Smooth muscle cell of the pulmonary artery (primary cell): ENCODE measurements around the gene IFI44L. TPM values are rescaled to one million over a fixed set of nuclear protein-coding genes. Genes with fewer than 3 reads are reported as not detected.

ENCODE experiments used
- total RNA-seq: library from RNA; depleted of rRNA; stranded (reverse); fragments of >200 nt; gene quantifications from 2 replicates; pipeline ENCODE4 v1.2.3, GENCODE V29; 2014

The IFI44L gene
- 3.8 and 6.5 TPM in 2 replicates for total RNA-seq

GRCh38 chr1:78619803-78620579, at the start of gene IFI44L:
TSS of gene IFI44L (plus strand) at chr1:78620448. CDS start at chr1:78627916, 7,468 bp downstream.

GRCh38 chr1:78649628-78650027, 29.4 kb downstream of the IFI44L start, which contains the start of gene IFI44:
TSS of gene IFI44 (plus strand) at chr1:78649831. CDS start at chr1:78650196, 365 bp downstream.

Other genes with a start within 250 kb of the IFI44L start
- gene PTGFR, start 129.5 kb upstream of the IFI44L start, total RNA-seq: 3.3 and 28.9 TPM in 2 replicates
- 7.1 and 12.1 TPM in 2 replicates for gene IFI44, start 29.4 kb downstream of the IFI44L start, total RNA-seq